MCF 10A (cell line): ENCODE data around the gene RAB28. TPM values are rescaled to one million over a fixed set of nuclear protein-coding genes. Genes with fewer than 3 reads are reported as not detected.

Experiments
- BruUV-seq: library from RNA; stranded (reverse); fragments of 400-500 nt; replicated peaks from 2 replicates; lab custom pipeline; 2021; lab: Mats Ljungman, UMichigan
- CTCF ChIA-PET: fragments of 300-600 bp; sonication (Branson Sonifier 250); formaldehyde crosslinking; extraction: SDS; loops from one replicate; lab custom pipeline; 2021; ENCODE audit warnings: antibody characterized with exemption, inconsistent platforms; lab: Yijun Ruan, JAX
- POLR2A ChIA-PET: fragments of 300-600, 350-650 bp; sonication (Branson Sonifier 250); formaldehyde crosslinking; extraction: SDS; loops from one replicate; lab custom pipeline; 2020; ENCODE audit warnings: antibody characterized with exemption, inconsistent platforms; lab: Yijun Ruan, JAX
- DNase-seq: peaks from one replicate; pipeline ENCODE4 v3.0.0-alpha.2; 2018; ENCODE audit not compliant: unreplicated experiment
- H3K27ac Mint-ChIP-seq: one replicate; pipeline ENCODE4 v1.8.0; 2022; ENCODE audit warnings: mild to moderate bottlenecking, low read depth, mixed read lengths; ENCODE audit not compliant: unreplicated experiment
- H3K27me3 Mint-ChIP-seq: one replicate; pipeline ENCODE4 v1.8.0; 2022; ENCODE audit warnings: mixed read lengths; ENCODE audit not compliant: insufficient read depth, unreplicated experiment
- H3K36me3 Mint-ChIP-seq: one replicate; pipeline ENCODE4 v1.8.0; 2022; ENCODE audit warnings: mild to moderate bottlenecking, moderate library complexity, mixed read lengths; ENCODE audit not compliant: insufficient read depth, unreplicated experiment
- H3K4me1 Mint-ChIP-seq: one replicate; pipeline ENCODE4 v1.8.0; 2022; ENCODE audit warnings: mixed read lengths; ENCODE audit not compliant: insufficient read depth, unreplicated experiment
- H3K4me3 Mint-ChIP-seq: one replicate; pipeline ENCODE4 v1.8.0; 2022; ENCODE audit warnings: mild to moderate bottlenecking, moderate library complexity, mixed read lengths; ENCODE audit not compliant: unreplicated experiment
- H3K9me3 Mint-ChIP-seq: one replicate; pipeline ENCODE4 v1.8.0; 2022; ENCODE audit warnings: mixed read lengths; ENCODE audit not compliant: unreplicated experiment
- intact Hi-C: fragments of 100-400 bp; cut with micrococcal nuclease; formaldehyde crosslinking; loops from 2 replicates; pipeline ENCODE4 v1.14.1; 2022
- total RNA-seq: library from RNA; stranded (reverse); gene quantifications from 2 replicates; pipeline ENCODE4 v1.2.3, GENCODE V29; 2022
- TF ChIP-seq, protein P1 (sequence below): fragments of 200-600 bp; IDR thresholded peaks from one replicate; pipeline ENCODE4 v1.8.0; 2022; ENCODE audit warnings: antibody characterized with exemption, mild to moderate bottlenecking; ENCODE audit not compliant: unreplicated experiment

The RAB28 gene
- total RNA-seq, 1 experiment from 2014 or later = 15.9 TPM

DNA sequence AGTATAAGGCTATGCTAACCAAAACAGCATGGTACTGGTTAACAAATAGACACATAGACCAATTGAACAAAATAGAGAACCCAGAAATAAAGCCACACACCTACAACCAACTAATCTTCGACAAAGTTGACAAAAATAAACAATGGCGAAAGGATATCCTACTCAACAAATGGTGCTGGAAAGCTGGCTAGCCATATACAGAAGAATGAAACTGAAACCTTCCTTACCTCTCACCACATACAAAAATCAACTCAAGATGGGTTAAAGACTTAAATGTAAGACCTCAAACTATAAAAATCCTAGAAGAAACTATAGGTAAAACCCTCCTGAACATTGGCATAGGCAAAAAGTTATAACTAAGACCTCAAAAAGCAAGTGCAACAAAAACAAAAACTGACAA lies 47.2 kb downstream of the RAB28 start:
- ChIA-PET CTCF (no interaction called here), POLR2A (no interaction called here)
- H3K36me3 Mint-ChIP-seq = peaks cover 6% of the 10 kb centered on the region

DNA sequence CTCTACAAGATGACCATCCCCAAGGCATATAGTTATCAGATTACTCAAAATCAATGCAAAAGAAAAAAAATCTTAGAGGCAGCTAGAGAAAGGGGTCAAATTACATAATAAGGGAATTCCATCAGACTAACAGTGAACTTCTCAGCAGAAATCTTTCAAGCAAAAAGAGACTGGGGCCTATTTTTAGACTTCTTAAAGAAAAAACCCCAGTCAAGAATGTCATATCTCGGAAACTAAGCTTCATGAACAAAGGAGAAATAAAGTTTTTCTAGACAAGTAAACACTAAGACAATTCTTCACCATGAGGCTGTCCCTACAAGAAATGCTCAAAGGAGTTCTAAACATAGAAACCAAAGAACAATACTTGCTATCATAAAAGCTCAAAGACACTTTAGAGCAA lies 51.7 kb downstream of the RAB28 start:
- H3K27ac Mint-ChIP-seq = no peak overlapping the region
- H3K4me1 Mint-ChIP-seq = peaks cover 6% of the 10 kb centered on the region
- POLR2A ChIA-PET = no interaction called here
- no TSS peak for BruUV-seq
- DNase-seq = no peak
- H3K4me3 Mint-ChIP-seq = no peak overlapping the region
- H3K27me3 Mint-ChIP-seq = no peaks in the 10 kb centered on the region
- CTCF ChIA-PET = interaction anchor here (1.2 kb wide), 1 partner anchor 9 kb away, joined by 3 read pairs; no protein-coding TSS in a partner anchor
- intact Hi-C loops = no loop called here
- TF ChIP-seq, protein P1, sequence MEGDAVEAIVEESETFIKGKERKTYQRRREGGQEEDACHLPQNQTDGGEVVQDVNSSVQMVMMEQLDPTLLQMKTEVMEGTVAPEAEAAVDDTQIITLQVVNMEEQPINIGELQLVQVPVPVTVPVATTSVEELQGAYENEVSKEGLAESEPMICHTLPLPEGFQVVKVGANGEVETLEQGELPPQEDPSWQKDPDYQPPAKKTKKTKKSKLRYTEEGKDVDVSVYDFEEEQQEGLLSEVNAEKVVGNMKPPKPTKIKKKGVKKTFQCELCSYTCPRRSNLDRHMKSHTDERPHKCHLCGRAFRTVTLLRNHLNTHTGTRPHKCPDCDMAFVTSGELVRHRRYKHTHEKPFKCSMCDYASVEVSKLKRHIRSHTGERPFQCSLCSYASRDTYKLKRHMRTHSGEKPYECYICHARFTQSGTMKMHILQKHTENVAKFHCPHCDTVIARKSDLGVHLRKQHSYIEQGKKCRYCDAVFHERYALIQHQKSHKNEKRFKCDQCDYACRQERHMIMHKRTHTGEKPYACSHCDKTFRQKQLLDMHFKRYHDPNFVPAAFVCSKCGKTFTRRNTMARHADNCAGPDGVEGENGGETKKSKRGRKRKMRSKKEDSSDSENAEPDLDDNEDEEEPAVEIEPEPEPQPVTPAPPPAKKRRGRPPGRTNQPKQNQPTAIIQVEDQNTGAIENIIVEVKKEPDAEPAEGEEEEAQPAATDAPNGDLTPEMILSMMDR = no peak
- peaks cover 6% of the 10 kb centered on the region for H3K36me3 Mint-ChIP-seq
- peaks cover 25% of the 10 kb centered on the region for H3K9me3 Mint-ChIP-seq

More for the DNA sequence above, 47.2 kb downstream of the RAB28 start:
- BruUV-seq = no TSS peak
- Mint-ChIP-seq H3K27me3 (no peaks in the 10 kb centered on the region), H3K27ac (no peak overlapping the region), H3K4me1 (peaks cover 6% of the 10 kb centered on the region), H3K9me3 (peaks cover 26% of the 10 kb centered on the region), H3K4me3 (no peak overlapping the region)
- intact Hi-C loops = no loop called here
- DNase-seq = no peak
- TF ChIP-seq, protein P1 = no peak

DNA sequence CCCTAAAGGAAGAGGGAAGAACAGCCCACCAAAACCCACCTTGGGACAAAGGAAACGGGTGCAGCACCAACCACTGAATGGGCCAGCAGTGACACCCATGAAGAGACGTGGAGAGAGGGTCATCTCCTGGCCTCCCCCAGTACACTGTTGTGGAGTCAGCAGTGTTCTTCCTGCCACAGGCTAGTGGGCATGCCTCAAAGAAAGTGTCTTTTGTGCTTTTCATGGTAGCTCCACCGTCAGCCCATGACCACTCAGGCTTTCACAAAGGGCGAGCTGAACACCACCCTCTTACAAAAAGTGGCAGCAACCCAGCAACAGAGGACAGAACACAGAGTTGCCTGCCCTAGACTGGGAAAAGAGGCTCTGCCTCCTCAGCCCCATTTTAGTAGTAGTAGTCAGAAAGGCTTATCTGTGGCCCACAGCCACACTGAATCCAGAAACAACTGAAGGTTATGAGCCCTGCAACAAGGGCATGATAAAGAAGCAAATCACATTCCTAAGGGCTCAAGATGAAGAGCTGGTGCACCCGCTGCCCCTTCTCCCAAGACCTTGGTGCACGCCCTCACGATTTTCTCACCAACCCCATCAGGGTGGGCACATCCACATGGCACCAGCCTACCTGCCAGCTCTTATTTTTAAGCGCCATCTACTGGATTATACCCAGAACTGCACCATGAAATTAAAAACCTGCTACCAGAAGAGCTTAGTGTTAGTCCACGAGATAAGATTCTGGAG lies 53.1 kb downstream of the RAB28 start:
- TF ChIP-seq, protein P1 = peak; percentile 22
- Mint-ChIP-seq H3K4me1 (peaks cover 6% of the 10 kb centered on the region), H3K36me3 (peaks cover 2% of the 10 kb centered on the region), H3K27ac (no peak overlapping the region), H3K4me3 (no peak overlapping the region), H3K27me3 (no peaks in the 10 kb centered on the region), H3K9me3 (peaks cover 10% of the 10 kb centered on the region)
- BruUV-seq = no TSS peak
- POLR2A ChIA-PET = interaction anchor here (0.6 to 1.0 kb wide), 2 partner anchors 12 to 145 kb away, joined by 3 read pairs; no protein-coding TSS in a partner anchor
- CTCF ChIA-PET = interaction anchor here (0.6 to 1.3 kb wide), 7 partner anchors 8 to 589 kb away, joined by 3 to 5 read pairs (median 3); no protein-coding TSS in a partner anchor
- intact Hi-C loops = no loop called here
- DNase-seq = peak; percentile 11

DNA sequence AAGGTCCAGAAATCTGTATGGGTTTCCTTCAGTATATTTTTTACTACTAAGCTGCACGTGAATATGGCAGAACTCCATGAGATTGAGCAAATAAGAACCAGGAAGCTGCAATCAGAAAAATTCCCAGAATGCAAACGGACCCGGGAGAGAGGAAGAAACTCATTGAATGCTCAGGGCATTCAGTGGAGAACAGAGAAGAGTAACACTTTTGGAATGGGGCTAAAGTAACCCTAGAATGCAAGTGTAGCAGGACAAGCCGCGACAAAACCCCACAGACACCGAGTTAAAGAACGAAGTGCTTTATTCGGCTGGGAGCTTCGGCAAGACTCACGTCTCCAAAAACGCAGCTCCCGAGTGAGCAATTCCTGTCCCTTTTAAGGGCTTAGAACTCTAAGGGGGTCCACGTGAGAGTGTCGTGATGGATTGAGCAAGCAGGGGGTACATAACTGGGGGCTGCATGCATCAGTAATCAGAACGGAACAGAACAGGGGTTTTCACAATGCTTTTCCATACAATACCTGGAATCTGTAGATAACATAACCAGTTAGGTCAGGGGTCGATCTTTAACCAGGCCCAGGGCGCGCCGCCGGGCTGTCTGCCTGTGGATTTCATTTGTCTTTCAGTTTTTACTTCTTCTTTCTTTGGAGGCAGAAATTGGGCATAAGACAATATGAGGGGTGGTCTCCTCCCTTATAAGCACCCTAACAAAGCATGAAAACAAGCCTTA lies 56.4 kb downstream of the RAB28 start:
- no TSS peak for BruUV-seq
- no peak for DNase-seq
- Mint-ChIP-seq H3K9me3 (no peaks in the 10 kb centered on the region), H3K27ac (peak overlapping the region; percentile 73), H3K36me3 (no peaks in the 10 kb centered on the region), H3K4me1 (no peaks in the 10 kb centered on the region), H3K27me3 (no peaks in the 10 kb centered on the region), H3K4me3 (no peak overlapping the region)
- intact Hi-C loops = no loop called here
- CTCF ChIA-PET = interaction anchor here (0.7 kb wide), 1 partner anchor 33 kb away, joined by 3 read pairs; no protein-coding TSS in a partner anchor
- POLR2A ChIA-PET = no interaction called here
- TF ChIP-seq, protein P1 = no peak
